HEK293 (cell line): ENCODE results near the gene REV3L.

ENCODE experiments used
- CTCF ChIA-PET: fragments of 350-600 bp; formaldehyde crosslinking; extraction: SDS; loops from one replicate; lab custom pipeline; 2021; ENCODE audit warnings: antibody characterized with exemption; lab: Yijun Ruan, JAX
- POLR2A ChIA-PET: fragments of 300-600 bp; formaldehyde crosslinking; extraction: SDS; loops from one replicate; lab custom pipeline; 2020; ENCODE audit warnings: antibody characterized with exemption, inconsistent platforms; lab: Yijun Ruan, JAX
- H3K27ac ChIP-seq: fragments of 200-500 bp; sonication (Bioruptor generic); 2 replicates; pipeline ENCODE4 v1.5.1; 2014; ENCODE audit warnings: low read depth, low read length, control low read depth, inconsistent platforms; ENCODE audit errors: extremely low read depth
- H3K36me3 ChIP-seq, 2 experiments: fragments of 200-500 bp in 1 of 2; sonication (Bioruptor generic) in 1 of 2; 1 replicate in 1 of 2; 2 replicates in 1 of 2; pipeline ENCODE4 v1.5.1; 2014 to 2017; ENCODE audit warnings: inconsistent platforms in 2 of 2, low read length in 2 of 2; ENCODE audit not compliant: control insufficient read depth in 2 of 2, insufficient read depth in 1 of 2
- H3K4me1 ChIP-seq: fragments of 200-500 bp; sonication (Bioruptor generic); 2 replicates; pipeline ENCODE4 v1.5.1; 2014; ENCODE audit warnings: mild to moderate bottlenecking, low read length, inconsistent platforms; ENCODE audit not compliant: control insufficient read depth, insufficient read depth
- H3K4me3 ChIP-seq: 2 replicates; pipeline ENCODE4 v1.5.1; 2011; ENCODE audit warnings: low read depth, mild to moderate bottlenecking, control low read depth, low read length, moderate library complexity
- H3K9me3 ChIP-seq: fragments of 200-500 bp; sonication (Bioruptor generic); 2 replicates; pipeline ENCODE4 v1.5.1; 2014; ENCODE audit warnings: low read depth, low read length, inconsistent platforms; ENCODE audit not compliant: control insufficient read depth, insufficient read depth
- CTCF ChIP-seq: fragments of 450-650 bp; formaldehyde crosslinking; IDR thresholded peaks from 2 replicates; pipeline ENCODE4 v1.5.1; 2016; ENCODE audit warnings: missing biosample characterization, missing genetic modification characterization
- KLF16 ChIP-seq: fragments of 450-650 bp; formaldehyde crosslinking; IDR thresholded peaks from 2 replicates; pipeline ENCODE4 v1.5.1; 2017; ENCODE audit warnings: missing biosample characterization, missing genetic modification characterization
- KLF17 ChIP-seq: fragments of 450-650 bp; formaldehyde crosslinking; IDR thresholded peaks from 2 replicates; pipeline ENCODE4 v1.5.1; 2016; ENCODE audit warnings: missing biosample characterization, missing genetic modification characterization
- MZF1 ChIP-seq: fragments of 450-650 bp; formaldehyde crosslinking; IDR thresholded peaks from 2 replicates; pipeline ENCODE4 v1.5.1; 2017; ENCODE audit warnings: missing biosample characterization, missing genetic modification characterization, borderline replicate concordance
- PRDM2 ChIP-seq: fragments of 450-650 bp; formaldehyde crosslinking; IDR thresholded peaks from 2 replicates; pipeline ENCODE4 v1.5.1; 2016; ENCODE audit warnings: missing biosample characterization, missing genetic modification characterization, borderline replicate concordance
- REPIN1 ChIP-seq: fragments of 450-650 bp; formaldehyde crosslinking; IDR thresholded peaks from 2 replicates; pipeline ENCODE4 v1.5.1; 2017; ENCODE audit warnings: missing biosample characterization, missing genetic modification characterization, low read depth
- ZBTB7A ChIP-seq: fragments of 450-650 bp; formaldehyde crosslinking; IDR thresholded peaks from 2 replicates; pipeline ENCODE4 v1.5.1; 2016; ENCODE audit warnings: low read depth, missing biosample characterization, missing genetic modification characterization
- ZFHX2 ChIP-seq: fragments of 450-650 bp; formaldehyde crosslinking; conservative IDR thresholded peaks from 2 replicates; pipeline ENCODE4 v1.5.1; 2016; ENCODE audit warnings: missing biosample characterization, missing genetic modification characterization
- ZNF121 ChIP-seq: fragments of 450-650 bp; formaldehyde crosslinking; IDR thresholded peaks from 2 replicates; pipeline ENCODE4 v1.5.1; 2016; ENCODE audit warnings: missing biosample characterization, missing genetic modification characterization
- ZNF133 ChIP-seq: fragments of 450-650 bp; formaldehyde crosslinking; IDR thresholded peaks from 2 replicates; pipeline ENCODE4 v1.5.1; 2016; ENCODE audit warnings: missing biosample characterization, missing genetic modification characterization
- ZNF138 ChIP-seq: fragments of 450-650 bp; formaldehyde crosslinking; IDR thresholded peaks from 2 replicates; pipeline ENCODE4 v1.5.1; 2016; ENCODE audit warnings: missing biosample characterization, missing genetic modification characterization, borderline replicate concordance
- ZNF146 ChIP-seq: fragments of 450-650 bp; formaldehyde crosslinking; IDR thresholded peaks from 2 replicates; pipeline ENCODE4 v1.5.1; 2016; ENCODE audit warnings: missing biosample characterization, missing genetic modification characterization
- ZNF169 ChIP-seq: fragments of 450-650 bp; formaldehyde crosslinking; IDR thresholded peaks from 2 replicates; pipeline ENCODE4 v1.5.1; 2016; ENCODE audit warnings: missing biosample characterization, missing genetic modification characterization
- ZNF214 ChIP-seq: fragments of 450-650 bp; formaldehyde crosslinking; IDR thresholded peaks from 2 replicates; pipeline ENCODE4 v1.5.1; 2017; ENCODE audit warnings: missing biosample characterization, mild to moderate bottlenecking, missing genetic modification characterization, borderline replicate concordance
- ZNF26 ChIP-seq: fragments of 450-650 bp; formaldehyde crosslinking; IDR thresholded peaks from 2 replicates; pipeline ENCODE4 v1.5.1; 2016; ENCODE audit warnings: missing biosample characterization, missing genetic modification characterization
- ZNF280C ChIP-seq: fragments of 450-650 bp; formaldehyde crosslinking; IDR thresholded peaks from 2 replicates; pipeline ENCODE4 v1.5.1; 2016; ENCODE audit warnings: missing biosample characterization, missing genetic modification characterization
- ZNF362 ChIP-seq: fragments of 450-650 bp; formaldehyde crosslinking; IDR thresholded peaks from 2 replicates; pipeline ENCODE4 v1.5.1; 2016; ENCODE audit warnings: missing biosample characterization, missing genetic modification characterization
- ZNF560 ChIP-seq: fragments of 450-650 bp; formaldehyde crosslinking; IDR thresholded peaks from 2 replicates; pipeline ENCODE4 v1.5.1; 2017; ENCODE audit warnings: missing biosample characterization, missing genetic modification characterization, borderline replicate concordance
- ZNF76 ChIP-seq: fragments of 450-650 bp; formaldehyde crosslinking; IDR thresholded peaks from 2 replicates; pipeline ENCODE4; 2016; ENCODE audit warnings: low read depth, missing biosample characterization, missing genetic modification characterization, borderline replicate concordance

The REV3L gene

GRCh38 chr6:111520524-111520923, 37.5 kb upstream of the REV3L start (continued):
- no peak for TF ChIP-seq MZF1
- no peak for TF ChIP-seq KLF16 (tag by site-specific recombination)
- TF ChIP-seq REPIN1, result no peak

- TF ChIP-seq CTCF (tag by site-specific recombination) (no peak), ZFHX2 (0 out of 2 replicates have a peak, but pooled peaks have one; percentile 7), ZNF133 (no peak)
- ChIA-PET CTCF (interaction anchor here (0.6 kb wide), 1 partner anchor 259 kb away, joined by 3 read pairs; no protein-coding TSS in a partner anchor), POLR2A (interaction anchor here (0.7 kb wide), 1 partner anchor 559 kb away, joined by 3 read pairs; the partner anchor contains the start of gene GTF3C6)
- no peaks in the 10 kb centered on the region for H3K9me3 ChIP-seq
- H3K27ac ChIP-seq, result no peak overlapping the region
- H3K4me1 ChIP-seq, result no peaks in the 10 kb centered on the region
- no peaks in the 10 kb centered on the region for H3K36me3 ChIP-seq
- no peak overlapping the region for H3K4me3 ChIP-seq
Observed at GRCh38 chr6:111517965-111518364, 34.9 kb upstream of the REV3L start.

- Histone ChIP-seq H3K27ac (no peak overlapping the region), H3K36me3 (no peaks in the 10 kb centered on the region), H3K4me3 (no peak overlapping the region), H3K9me3 (no peaks in the 10 kb centered on the region), H3K4me1 (no peaks in the 10 kb centered on the region)
- CTCF ChIA-PET, result interaction anchor here (0.7 to 0.8 kb wide), 2 partner anchors 17 to 26 kb away, joined by 3 to 4 read pairs; no protein-coding TSS in a partner anchor
- POLR2A ChIA-PET, result interaction anchor here (0.7 kb wide), 1 partner anchor 19 kb away, joined by 6 read pairs; no protein-coding TSS in a partner anchor
- TF ChIP-seq ZNF280C (tag by site-specific recombination), result no peak
- no peak for TF ChIP-seq PRDM2
- no peak for TF ChIP-seq ZNF138
- TF ChIP-seq ZNF560 (tag by site-specific recombination), result no peak
- TF ChIP-seq ZNF214, result no peak
- no peak for TF ChIP-seq ZNF146 (tag by site-specific recombination)
- no peak for TF ChIP-seq ZNF26 (tag by site-specific recombination)
- TF ChIP-seq ZBTB7A, result no peak
- TF ChIP-seq ZNF169 (tag by site-specific recombination), result no peak
- TF ChIP-seq KLF17, result no peak
- TF ChIP-seq ZNF362 (tag by site-specific recombination), result no peak
- no peak for TF ChIP-seq ZNF76 (tag by site-specific recombination)
- no peak for TF ChIP-seq ZNF121 (tag by site-specific recombination)
Observed at GRCh38 chr6:111515259-111515658, 32.2 kb upstream of the REV3L start.
